H1 (cell line): ENCODE results near the gene ADCY1. TPM values are rescaled to one million over a fixed set of nuclear protein-coding genes. Genes with fewer than 3 reads are reported as not detected.

Experiments
- CTCF ChIA-PET: fragments of 300-600 bp; sonication (Branson Sonifier 250); formaldehyde crosslinking; loops from one replicate; lab custom pipeline; 2021; ENCODE audit not compliant: partially characterized antibody; lab: Charles Lee
- POLR2A ChIA-PET: fragments of 300-600 bp; sonication (Branson Sonifier 250); formaldehyde crosslinking; loops from one replicate; lab custom pipeline; 2021; ENCODE audit warnings: inconsistent platforms; ENCODE audit not compliant: partially characterized antibody; lab: Charles Lee
- DNase-seq, 2 experiments: peaks; one replicate each; pipeline versions ENCODE4 v3.0.0 to v3.0.0-alpha.2; 2010 to 2022; ENCODE audit warnings: low spot score in 2 of 2, low read depth in 1 of 2, mixed read lengths in 1 of 2
- FAIRE-seq: peaks from 2 replicates; lab custom pipeline; 2011; peaks lifted over from hg19 to GRCh38; lab: Jason Lieb, UNC
- H2AFZ ChIP-seq: 2 replicates; pipeline ENCODE4 v1.8.1; 2012; ENCODE audit warnings: low read length, inconsistent platforms
- H2AK5ac ChIP-seq: 2 replicates; pipeline ENCODE4 v1.6.1; 2013; ENCODE audit warnings: low read depth, low read length
- H2BK120ac ChIP-seq: replicated peaks from 2 replicates; pipeline ENCODE3; 2013; ENCODE audit warnings: low read depth, low read length, inconsistent platforms
- H2BK12ac ChIP-seq: 2 replicates; pipeline ENCODE4 v1.6.1; 2013; ENCODE audit warnings: low read depth, low read length
- H2BK15ac ChIP-seq: 2 replicates; pipeline ENCODE4 v1.6.1; 2013; ENCODE audit warnings: low read length
- H2BK20ac ChIP-seq: 2 replicates; pipeline ENCODE4 v1.6.1; 2013; ENCODE audit warnings: low read length
- H2BK5ac ChIP-seq: 2 replicates; pipeline ENCODE4 v1.6.1; 2013; ENCODE audit warnings: low read depth, low read length
- H3K14ac ChIP-seq: 2 replicates; pipeline ENCODE4 v1.6.1; 2013; ENCODE audit warnings: inconsistent platforms; ENCODE audit not compliant: insufficient read length
- H3K18ac ChIP-seq: 2 replicates; pipeline ENCODE4 v1.6.1; 2013; ENCODE audit warnings: low read length; ENCODE audit errors: extremely low read depth
- H3K23ac ChIP-seq: 2 replicates; pipeline ENCODE4 v1.6.1; 2013; ENCODE audit warnings: inconsistent platforms; ENCODE audit not compliant: insufficient read length
- H3K23me2 ChIP-seq: 2 replicates; pipeline ENCODE4 v1.6.1; 2013; ENCODE audit warnings: low read depth, low read length
- H3K27ac ChIP-seq: 2 replicates; pipeline ENCODE4 v1.6.1; 2011; ENCODE audit warnings: low read depth, low read length, inconsistent platforms
- H3K27me3 ChIP-seq, 4 experiments: replicated peaks in 1 of 4; 1 replicate in 1 of 4; 2 replicates in 3 of 4; pipeline versions ENCODE4 v1.6.1 to v1.8.1; 2011 to 2013; ENCODE audit warnings: low read length in 3 of 4, mild to moderate bottlenecking in 3 of 4, inconsistent platforms in 2 of 4, mixed read lengths in 2 of 4, moderate library complexity in 1 of 4; ENCODE audit not compliant: control insufficient read depth in 3 of 4, insufficient read depth in 3 of 4; ENCODE audit errors: extremely low read depth in 1 of 4
- H3K36me3 ChIP-seq, 4 experiments: 2 replicates each; pipeline versions ENCODE4 v1.6.1 to v1.8.1; 2011 to 2013; ENCODE audit warnings: mild to moderate bottlenecking in 4 of 4, low read length in 3 of 4, moderate library complexity in 2 of 4, control low read depth in 1 of 4, inconsistent platforms in 1 of 4; ENCODE audit not compliant: insufficient read depth in 4 of 4, control insufficient read depth in 2 of 4
- H3K4ac ChIP-seq: replicated peaks from 2 replicates; pipeline ENCODE3; 2013; ENCODE audit warnings: low read length, low read depth, mixed read lengths, inconsistent platforms; ENCODE audit not compliant: insufficient read length
- H3K4me1 ChIP-seq, 4 experiments: replicated peaks in 1 of 4; 1 replicate in 1 of 4; 2 replicates in 3 of 4; pipeline versions ENCODE4 v1.6.1 to v1.8.1; 2011 to 2013; ENCODE audit warnings: low read length in 3 of 4, inconsistent platforms in 2 of 4, mixed read lengths in 1 of 4; ENCODE audit not compliant: insufficient read depth in 4 of 4, control insufficient read depth in 3 of 4
- H3K4me2 ChIP-seq, 2 experiments: 2 replicates each; pipeline versions ENCODE4 v1.6.1 to v1.8.1; 2011 to 2013; ENCODE audit warnings: low read depth in 2 of 2, low read length in 2 of 2, control low read depth in 1 of 2, inconsistent platforms in 1 of 2, mild to moderate bottlenecking in 1 of 2; ENCODE audit not compliant: insufficient read depth in 1 of 2
- H3K4me3 ChIP-seq, 4 experiments: fragments of 200-600, 300-600 bp in 1 of 4; sonication (generic), shearing (Covaris generic), sonication (Bioruptor Twin) in 1 of 4; 2 replicates each; pipeline versions ENCODE4 v1.5.1 to v1.8.1; 2011 to 2016; ENCODE audit warnings: low read length in 4 of 4, low read depth in 3 of 4, control low read depth in 2 of 4, inconsistent platforms in 2 of 4, mild to moderate bottlenecking in 2 of 4, mixed read lengths in 1 of 4, moderate library complexity in 1 of 4; ENCODE audit not compliant: insufficient read depth in 2 of 4; ENCODE audit errors: extremely low read depth in 1 of 4
- H3K56ac ChIP-seq: replicated peaks from 2 replicates; pipeline ENCODE3; 2013; ENCODE audit warnings: low read depth, mild to moderate bottlenecking, mixed read lengths, low read length, inconsistent platforms; ENCODE audit not compliant: insufficient read length
- H3K79me1 ChIP-seq: 2 replicates; pipeline ENCODE4 v1.6.1; 2013; ENCODE audit warnings: low read depth, low read length, control low read depth
- H3K79me2 ChIP-seq, 2 experiments: 2 replicates each; pipeline versions ENCODE4 v1.6.1 to v1.8.1; 2012 to 2013; ENCODE audit warnings: low read length in 2 of 2, mild to moderate bottlenecking in 2 of 2, inconsistent platforms in 1 of 2; ENCODE audit not compliant: insufficient read depth in 2 of 2, control insufficient read depth in 1 of 2
- H3K9ac ChIP-seq, 4 experiments: replicated peaks in 1 of 4; 1 replicate in 1 of 4; 2 replicates in 3 of 4; pipeline versions ENCODE4 v1.6.1 to v1.8.1; 2011 to 2013; ENCODE audit warnings: low read depth in 3 of 4, low read length in 3 of 4, control low read depth in 2 of 4, mild to moderate bottlenecking in 2 of 4, moderate library complexity in 2 of 4, inconsistent platforms in 1 of 4; ENCODE audit errors: extremely low read depth in 1 of 4
- H3K9me3 ChIP-seq, 2 experiments: 2 replicates each; pipeline versions ENCODE4 v1.6.1 to v1.8.1; 2012 to 2013; ENCODE audit warnings: mild to moderate bottlenecking in 2 of 2, moderate library complexity in 2 of 2, control low read depth in 1 of 2, inconsistent platforms in 1 of 2, low read depth in 1 of 2, low read length in 1 of 2, mixed read lengths in 1 of 2; ENCODE audit not compliant: insufficient read depth in 2 of 2
- H4K20me1 ChIP-seq, 2 experiments: replicated peaks in 1 of 2; 2 replicates each; pipeline versions ENCODE3 to v1.8.1; 2011 to 2013; ENCODE audit warnings: inconsistent platforms in 2 of 2, low read length in 2 of 2, mild to moderate bottlenecking in 1 of 2; ENCODE audit not compliant: insufficient read depth in 2 of 2, control insufficient read depth in 1 of 2
- H4K5ac ChIP-seq: 2 replicates; pipeline ENCODE4 v1.6.1; 2013; ENCODE audit warnings: low read length, low read depth, mixed read lengths, inconsistent platforms; ENCODE audit not compliant: insufficient read length
- H4K8ac ChIP-seq: 2 replicates; pipeline ENCODE4 v1.8.0; 2013; ENCODE audit warnings: mild to moderate bottlenecking, moderate library complexity, low read length, inconsistent platforms; ENCODE audit not compliant: insufficient read depth; ENCODE audit errors: extremely low read depth
- H4K91ac ChIP-seq: replicated peaks from 2 replicates; pipeline ENCODE3; 2013; ENCODE audit warnings: low read length, mixed read lengths, inconsistent platforms; ENCODE audit not compliant: insufficient read length
- ASH2L ChIP-seq: fragments of 200-600, 300-600 bp; sonication (generic); IDR thresholded peaks from one replicate; pipeline ENCODE4 v1.7.1; 2017; ENCODE audit warnings: low read length
- BACH1 ChIP-seq: IDR thresholded peaks from 2 replicates; pipeline ENCODE4 v1.6.1; 2012; ENCODE audit warnings: low read length, improper control_type of control experiment
- BCL11A ChIP-seq, 2 experiments: IDR thresholded peaks; one replicate each; pipeline ENCODE4 v1.6.1; 2011; ENCODE audit warnings: low read depth in 2 of 2, low read length in 2 of 2, mild to moderate bottlenecking in 2 of 2
- EP300 ChIP-seq, 2 experiments: IDR thresholded peaks; 1 replicate in 1 of 2; 2 replicates in 1 of 2; pipeline ENCODE4 v1.6.1; 2011 to 2012; ENCODE audit warnings: low read depth in 2 of 2, low read length in 2 of 2, mild to moderate bottlenecking in 2 of 2, borderline replicate concordance in 1 of 2, inconsistent platforms in 1 of 2, moderate library complexity in 1 of 2
- GABPA ChIP-seq: IDR thresholded peaks from 2 replicates; pipeline ENCODE4 v1.6.1; 2011; ENCODE audit warnings: mild to moderate bottlenecking, low read length, moderate library complexity, borderline replicate concordance; ENCODE audit not compliant: insufficient read depth
- NRF1 ChIP-seq: IDR thresholded peaks from 2 replicates; pipeline ENCODE4 v1.6.1; 2011; ENCODE audit warnings: mild to moderate bottlenecking, low read depth, low read length, improper control_type of control experiment
- RXRA ChIP-seq: IDR thresholded peaks from 2 replicates; pipeline ENCODE4 v1.6.1; 2011; ENCODE audit warnings: low read depth, mild to moderate bottlenecking, low read length, moderate library complexity; ENCODE audit not compliant: insufficient read depth
- TCF12 ChIP-seq: IDR thresholded peaks from 2 replicates; pipeline ENCODE4 v1.6.1; 2011; ENCODE audit warnings: low read depth, mild to moderate bottlenecking, low read length
- WGBS, 2 experiments: shearing (Covaris generic) in 1 of 2; methylation state at CpG; one replicate each; pipeline versions ENCODE4 v1.1.6 to v1.1.7; 2013 to 2015; ENCODE audit warnings: low lambda C conversion rate in 2 of 2, mixed read lengths in 2 of 2, inconsistent platforms in 1 of 2, low coverage in 1 of 2, missing lambda C conversion rate in 1 of 2; ENCODE audit not compliant: insufficient replicate concordance in 2 of 2, insufficient coverage in 1 of 2, insufficient read length in 1 of 2; ENCODE audit errors: extremely low coverage in 1 of 2, missing lambda C conversion rate in 1 of 2; 5-methylcytosine and 5-hydroxymethylcytosine counted together
- polyA plus RNA-seq, 7 experiments: library from polyadenylated mRNA; depleted of rRNA in 3 of 7; stranded (reverse) in 5 of 7; unstranded in 2 of 7; fragments of >200 nt in 5 of 7; fragments of 200-250 nt in 2 of 7; gene quantifications; 1 replicate in 5 of 7; 2 replicates in 1 of 7; 4 replicates in 1 of 7; pipeline versions ENCODE4 v1.2.1 to v1.2.3, GENCODE V29; 2011 to 2013; ENCODE audit warnings: missing spikeins in 2 of 7, mixed read lengths in 2 of 7
- total RNA-seq: library from RNA; stranded (reverse); fragmentation: NEBNext Ultra II Directional; extraction: Animal tissue kit (Norgen Biotek cat#: 25700); gene quantifications from 2 replicates; pipeline ENCODE4 v1.2.1, GENCODE V29; 2021
- TF ChIP-seq, protein P1 (sequence below): IDR thresholded peaks from 2 replicates; pipeline ENCODE4 v1.6.1; 2011; ENCODE audit warnings: low read length, improper control_type of control experiment

ADCY1 gene
- total and polyA plus RNA-seq, 2 of the 8 experiments (the other 6 are each of a cell fraction or from before 2014, with no cell fraction given): 7.9 to 26.9 TPM

DNA sequence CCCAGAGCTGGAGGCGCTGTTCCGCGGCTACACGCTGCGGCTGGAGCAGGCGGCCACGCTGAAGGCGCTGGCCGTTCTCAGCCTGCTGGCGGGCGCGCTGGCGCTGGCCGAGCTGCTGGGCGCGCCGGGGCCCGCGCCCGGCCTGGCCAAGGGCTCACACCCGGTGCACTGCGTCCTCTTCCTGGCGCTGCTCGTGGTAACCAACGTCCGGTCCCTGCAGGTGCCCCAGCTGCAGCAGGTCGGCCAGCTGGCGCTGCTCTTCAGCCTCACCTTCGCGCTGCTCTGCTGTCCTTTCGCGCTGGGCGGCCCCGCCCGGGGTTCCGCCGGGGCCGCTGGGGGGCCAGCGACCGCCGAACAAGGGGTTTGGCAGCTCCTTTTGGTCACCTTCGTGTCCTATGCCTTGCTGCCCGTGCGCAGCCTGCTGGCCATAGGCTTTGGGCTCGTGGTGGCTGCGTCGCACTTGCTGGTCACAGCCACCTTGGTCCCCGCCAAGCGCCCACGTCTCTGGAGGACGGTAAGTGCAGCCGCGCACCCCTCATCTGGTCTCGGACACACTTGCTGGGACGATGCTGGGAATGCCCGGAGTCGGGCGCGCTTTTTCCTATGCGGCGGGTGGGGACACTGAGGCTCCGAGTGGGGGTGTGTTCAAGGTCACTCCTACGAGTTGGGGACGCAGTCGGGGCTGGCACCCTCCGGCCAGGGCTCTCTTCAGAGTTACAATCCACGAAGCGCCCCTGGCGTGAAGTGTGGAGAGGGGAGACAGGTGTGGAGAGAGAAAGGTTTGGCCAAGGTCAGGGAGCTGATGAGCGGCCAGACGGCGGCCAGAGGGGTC, 717 bp downstream of the ADCY1 start:
- CTCF ChIA-PET: interaction anchor here (0.8 to 1.4 kb wide), 3 partner anchors 12 to 22 kb away, joined by 3 read pairs; no protein-coding TSS in a partner anchor
- H3K27ac ChIP-seq: no peak overlapping the region
- no peak for TF ChIP-seq NRF1
- TF ChIP-seq EP300 (IDR thresholded peaks at IDR 0.05; ENCODE audit: borderline replicate concordance in 1 of 2, low read depth in 2 of 2, low read length in 2 of 2): no peak
- no peak for TF ChIP-seq RXRA
- TF ChIP-seq ASH2L: no peak
- TF ChIP-seq, protein P1, sequence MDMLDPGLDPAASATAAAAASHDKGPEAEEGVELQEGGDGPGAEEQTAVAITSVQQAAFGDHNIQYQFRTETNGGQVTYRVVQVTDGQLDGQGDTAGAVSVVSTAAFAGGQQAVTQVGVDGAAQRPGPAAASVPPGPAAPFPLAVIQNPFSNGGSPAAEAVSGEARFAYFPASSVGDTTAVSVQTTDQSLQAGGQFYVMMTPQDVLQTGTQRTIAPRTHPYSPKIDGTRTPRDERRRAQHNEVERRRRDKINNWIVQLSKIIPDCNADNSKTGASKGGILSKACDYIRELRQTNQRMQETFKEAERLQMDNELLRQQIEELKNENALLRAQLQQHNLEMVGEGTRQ: no peak
- no peak for TF ChIP-seq TCF12
- no peak for TF ChIP-seq BACH1
- TF ChIP-seq BCL11A (IDR thresholded peaks at IDR 0.05; ENCODE audit: low read depth in 2 of 2, low read length in 2 of 2): no peak
- TF ChIP-seq GABPA: 0 out of 2 replicates have a peak, but pooled peaks have one; percentile 44

More for the DNA sequence above, 717 bp downstream of the ADCY1 start:
- H2AFZ ChIP-seq: 0 out of 2 replicates have a peak overlapping the region, but pooled peaks have one; percentile 39
- no peak overlapping the region for H2BK120ac ChIP-seq
- no peak overlapping the region for H4K5ac ChIP-seq
- H3K27me3 ChIP-seq: peaks cover 7 to 40% (median 37%) of the 10 kb centered on the region in 4 experiments
- DNase-seq (peak in 1 of 2 experiments; percentile 64), FAIRE-seq (no peak)
- H4K20me1 ChIP-seq: peaks cover 2 to 10% of the 10 kb centered on the region in 2 experiments
- peak overlapping the region; percentile 93 for H3K18ac ChIP-seq
- H3K23ac ChIP-seq: no peak overlapping the region
- H3K79me1 ChIP-seq: no peaks in the 10 kb centered on the region
- H2AK5ac ChIP-seq: no peak overlapping the region
- H2BK12ac ChIP-seq: peak overlapping the region; percentile 92; the same call in 1 of the 2 replicates
- peak overlapping the region; percentile 72; the same call in 1 of the 2 replicates for H2BK15ac ChIP-seq
- peak overlapping the region; percentile 40; the same call in 1 of the 2 replicates for H2BK5ac ChIP-seq
- peaks cover 0 to 6% of the 10 kb centered on the region in 2 experiments; a peak in 1 of 4 replicates for H3K79me2 ChIP-seq
- no peaks in the 10 kb centered on the region for H3K36me3 ChIP-seq
- no peak overlapping the region for H3K4ac ChIP-seq
- H3K9me3 ChIP-seq: no peaks in the 10 kb centered on the region
- peaks cover 5 to 34% (median 27%) of the 10 kb centered on the region in 4 experiments for H3K4me1 ChIP-seq
- no peak overlapping the region for H3K14ac ChIP-seq
- peak overlapping the region; percentile 74 for H4K8ac ChIP-seq
- 1% methylated on average over 52 of the region's 72 CpGs; no CpG with 5 or more reads in 1 of the 2 experiments for WGBS, 2 experiments
- H3K4me3 ChIP-seq: peak overlapping the region; percentile 62 to 86 (median 74)
- H3K23me2 ChIP-seq: peaks cover 18% of the 10 kb centered on the region
- POLR2A ChIA-PET: interaction anchor here (0.9 to 1.8 kb wide), 2 partner anchors 12 to 193 kb away, joined by 3 read pairs; no protein-coding TSS in a partner anchor
- H4K91ac ChIP-seq: no peak overlapping the region
- H2BK20ac ChIP-seq: no peak overlapping the region
- peak overlapping the region; percentile 14 to 84 (median 45); a peak in 6 of 7 replicates for H3K9ac ChIP-seq
- H3K4me2 ChIP-seq: peak overlapping the region; percentile 98 to 100
- no peak overlapping the region for H3K56ac ChIP-seq
